GM12874 (cell line): ENCODE data around the gene EIF2AK2.

Source experiments
- CTCF ChIP-seq: IDR thresholded peaks from 2 replicates; pipeline ENCODE4 v1.5.1; 2011; ENCODE audit warnings: low read depth, mild to moderate bottlenecking, control low read depth, low read length, moderate library complexity; ENCODE audit not compliant: insufficient read depth

Gene EIF2AK2

GRCh38 chr2:37070931-37071330, 85.8 kb downstream of the EIF2AK2 start:
- TF ChIP-seq CTCF = no peak

- TF ChIP-seq CTCF = no peak
These were observed 88.1 kb downstream of the EIF2AK2 start for GRCh38 chr2:37068686-37069085.

GRCh38 chr2:37061776-37062175, 95.0 kb downstream of the EIF2AK2 start:
- no peak for TF ChIP-seq CTCF

GRCh38 chr2:37061013-37061711, 95.6 kb downstream of the EIF2AK2 start:
- no peak for TF ChIP-seq CTCF

- TF ChIP-seq CTCF = no peak
These were observed 96.3 kb downstream of the EIF2AK2 start for GRCh38 chr2:37060446-37060845.

GRCh38 chr2:37059841-37060240, 96.9 kb downstream of the EIF2AK2 start:
- TF ChIP-seq CTCF = no peak

GRCh38 chr2:37052600-37053332, 104.0 kb downstream of the EIF2AK2 start:
- no peak for TF ChIP-seq CTCF
